Osteoblast (primary cell): ENCODE measurements around the gene STARD9. TPM values are rescaled to one million over a fixed set of nuclear protein-coding genes. Genes with fewer than 3 reads are reported as not detected.
A peak's percentile ranks its signal among the peaks of the same experiment; 100 is the strongest.

Experiments
- DNase-seq: peaks from one replicate; pipeline ENCODE4 v3.0.0; 2011; ENCODE audit warnings: low spot score, mixed read lengths; ENCODE audit not compliant: insufficient read length; ENCODE audit errors: missing footprints
- H2AFZ ChIP-seq: 2 replicates; pipeline ENCODE4 v1.6.0; 2011; ENCODE audit warnings: mild to moderate bottlenecking, low read length
- H3K27ac ChIP-seq: 2 replicates; pipeline ENCODE4 v1.5.1; 2011; ENCODE audit warnings: mild to moderate bottlenecking, low read depth, low read length, moderate library complexity
- H3K27me3 ChIP-seq: 2 replicates; pipeline ENCODE4 v1.6.0; 2012; ENCODE audit warnings: mild to moderate bottlenecking, control low read depth, inconsistent platforms, low read length, moderate library complexity; ENCODE audit not compliant: insufficient read depth
- H3K36me3 ChIP-seq: 2 replicates; pipeline ENCODE4 v1.5.1; 2011; ENCODE audit warnings: mild to moderate bottlenecking, low read length, control low read depth, moderate library complexity; ENCODE audit not compliant: insufficient read depth
- H3K4me1 ChIP-seq: 2 replicates; pipeline ENCODE4 v1.5.1; 2011; ENCODE audit warnings: mild to moderate bottlenecking, low read length, control low read depth, moderate library complexity; ENCODE audit not compliant: insufficient read depth
- H3K4me2 ChIP-seq: 2 replicates; pipeline ENCODE4 v1.6.0; 2011; ENCODE audit warnings: mild to moderate bottlenecking, low read length; ENCODE audit not compliant: insufficient read depth
- H3K4me3 ChIP-seq: fragments of 200-600 bp; sonication (generic); 3 replicates; pipeline ENCODE4 v1.5.1; 2012; ENCODE audit warnings: mild to moderate bottlenecking, low read length, inconsistent platforms; ENCODE audit not compliant: insufficient read depth
- H3K79me2 ChIP-seq: 2 replicates; pipeline ENCODE4 v1.6.0; 2012; ENCODE audit warnings: mild to moderate bottlenecking, low read length, control low read depth, inconsistent platforms; ENCODE audit not compliant: insufficient read depth
- H3K9me3 ChIP-seq: 2 replicates; pipeline ENCODE4 v1.5.1; 2011; ENCODE audit warnings: low read depth, low read length, control low read depth
- H4K20me1 ChIP-seq: 2 replicates; pipeline ENCODE4 v1.6.0; 2012; ENCODE audit warnings: mild to moderate bottlenecking, low read length, control low read depth; ENCODE audit not compliant: insufficient read depth
- total RNA-seq: library from RNA; depleted of rRNA; stranded (reverse); fragments of >200 nt; gene quantifications from 2 replicates; pipeline ENCODE4 v1.2.3, GENCODE V29; 2012
- TF ChIP-seq, protein P1 (sequence below): IDR thresholded peaks from 2 replicates; pipeline ENCODE4 v1.5.1; 2011; ENCODE audit warnings: mild to moderate bottlenecking, low read depth, low read length, moderate library complexity; ENCODE audit errors: extremely low read depth

STARD9 gene
- total RNA-seq, 1 donor = 9.4 TPM

DNA sequence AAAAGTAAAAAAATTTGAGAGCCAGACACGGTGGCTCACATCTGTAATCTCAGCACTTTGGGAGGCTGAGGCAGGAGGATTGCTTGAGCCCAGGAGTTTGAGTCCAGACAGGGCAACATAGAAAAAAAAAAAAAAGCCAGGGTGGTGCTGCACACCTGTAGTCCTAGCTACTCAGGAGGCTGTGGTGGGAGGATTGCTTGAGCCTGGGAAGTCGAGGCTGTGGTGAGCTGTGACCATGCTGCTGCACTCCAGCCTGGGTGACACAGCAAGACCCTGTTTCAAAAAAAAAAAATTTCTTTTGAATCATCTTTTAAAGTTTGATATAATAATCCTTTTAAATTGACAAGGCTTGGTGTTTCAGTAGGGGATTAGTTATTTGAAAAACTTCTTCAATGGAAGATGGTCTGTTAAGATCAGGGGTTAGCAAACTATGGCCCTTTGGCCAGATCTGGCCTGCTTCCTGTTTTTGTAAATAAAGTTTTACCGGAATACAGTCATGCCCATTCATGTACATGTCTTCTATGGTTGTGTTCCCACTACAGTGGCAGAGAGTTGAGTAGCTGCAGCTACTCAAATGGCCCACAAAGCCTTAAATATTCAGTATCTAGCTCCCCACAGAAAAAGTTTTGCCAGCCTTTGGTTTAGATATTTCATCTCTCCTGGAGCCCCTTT lies 132.6 kb downstream of the STARD9 start:
- peak overlapping the region; percentile 33 for H2AFZ ChIP-seq
- no peaks in the 10 kb centered on the region for H3K27me3 ChIP-seq
- H3K79me2 ChIP-seq = no peaks in the 10 kb centered on the region
- H3K4me2 ChIP-seq = no peak overlapping the region
- peaks cover 2% of the 10 kb centered on the region for H3K4me1 ChIP-seq
- H4K20me1 ChIP-seq = no peaks in the 10 kb centered on the region
- no peak overlapping the region for H3K4me3 ChIP-seq
- DNase-seq = no peak
- H3K9me3 ChIP-seq = no peaks in the 10 kb centered on the region
- H3K27ac ChIP-seq = no peak overlapping the region
- no peaks in the 10 kb centered on the region for H3K36me3 ChIP-seq
- TF ChIP-seq, protein P1, sequence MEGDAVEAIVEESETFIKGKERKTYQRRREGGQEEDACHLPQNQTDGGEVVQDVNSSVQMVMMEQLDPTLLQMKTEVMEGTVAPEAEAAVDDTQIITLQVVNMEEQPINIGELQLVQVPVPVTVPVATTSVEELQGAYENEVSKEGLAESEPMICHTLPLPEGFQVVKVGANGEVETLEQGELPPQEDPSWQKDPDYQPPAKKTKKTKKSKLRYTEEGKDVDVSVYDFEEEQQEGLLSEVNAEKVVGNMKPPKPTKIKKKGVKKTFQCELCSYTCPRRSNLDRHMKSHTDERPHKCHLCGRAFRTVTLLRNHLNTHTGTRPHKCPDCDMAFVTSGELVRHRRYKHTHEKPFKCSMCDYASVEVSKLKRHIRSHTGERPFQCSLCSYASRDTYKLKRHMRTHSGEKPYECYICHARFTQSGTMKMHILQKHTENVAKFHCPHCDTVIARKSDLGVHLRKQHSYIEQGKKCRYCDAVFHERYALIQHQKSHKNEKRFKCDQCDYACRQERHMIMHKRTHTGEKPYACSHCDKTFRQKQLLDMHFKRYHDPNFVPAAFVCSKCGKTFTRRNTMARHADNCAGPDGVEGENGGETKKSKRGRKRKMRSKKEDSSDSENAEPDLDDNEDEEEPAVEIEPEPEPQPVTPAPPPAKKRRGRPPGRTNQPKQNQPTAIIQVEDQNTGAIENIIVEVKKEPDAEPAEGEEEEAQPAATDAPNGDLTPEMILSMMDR = no peak

DNA sequence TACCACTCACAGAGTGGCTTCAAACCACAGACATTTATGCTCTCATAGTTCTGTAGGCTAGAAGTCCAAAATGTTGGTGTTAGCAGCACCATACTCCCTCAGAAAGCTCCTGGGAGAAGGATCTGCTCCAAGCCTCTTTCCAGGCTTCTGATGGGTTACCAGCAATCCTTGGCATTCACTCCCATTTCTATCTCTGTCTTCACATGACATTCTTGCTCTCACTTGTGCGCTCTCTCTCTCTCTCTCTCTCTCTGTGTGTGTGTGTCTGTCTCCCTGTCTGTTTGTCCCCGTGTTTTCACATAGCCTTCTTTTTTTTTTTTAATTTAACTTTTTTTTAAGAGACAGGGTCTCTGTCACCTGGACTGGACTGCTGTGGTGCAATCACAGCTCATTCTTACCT lies 135.3 kb downstream of the STARD9 start:
- Histone ChIP-seq H3K4me3 (no peak overlapping the region), H3K4me2 (no peak overlapping the region), H3K27ac (no peak overlapping the region), H4K20me1 (no peaks in the 10 kb centered on the region), H3K79me2 (no peaks in the 10 kb centered on the region), H3K9me3 (no peaks in the 10 kb centered on the region), H3K27me3 (no peaks in the 10 kb centered on the region), H2AFZ (no peak overlapping the region), H3K4me1 (no peaks in the 10 kb centered on the region), H3K36me3 (no peaks in the 10 kb centered on the region)
- TF ChIP-seq, protein P1 = no peak
- DNase-seq = no peak

- TF ChIP-seq, protein P1 = no peak
- H3K4me1 ChIP-seq = peaks cover 3% of the 10 kb centered on the region
- no peak for DNase-seq
Measured at GRCh38 chr15:42711746-42712145, 136.3 kb downstream of the STARD9 start.

GRCh38 chr15:42712584-42712983 lies 137.2 kb downstream of the STARD9 start:
- Histone ChIP-seq H3K4me2 (no peak overlapping the region), H3K27me3 (no peaks in the 10 kb centered on the region), H2AFZ (no peak overlapping the region), H4K20me1 (no peaks in the 10 kb centered on the region), H3K4me3 (no peak overlapping the region), H3K27ac (no peak overlapping the region), H3K9me3 (no peaks in the 10 kb centered on the region), H3K79me2 (no peaks in the 10 kb centered on the region), H3K36me3 (no peaks in the 10 kb centered on the region), H3K4me1 (peaks cover 4% of the 10 kb centered on the region)
- TF ChIP-seq, protein P1 = no peak
- DNase-seq = no peak

More at GRCh38 chr15:42711746-42712145, 136.3 kb downstream of the STARD9 start:
- H4K20me1 ChIP-seq = no peaks in the 10 kb centered on the region
- H3K36me3 ChIP-seq = no peaks in the 10 kb centered on the region
- no peaks in the 10 kb centered on the region for H3K79me2 ChIP-seq
- H3K4me3 ChIP-seq = no peak overlapping the region
- H3K27me3 ChIP-seq = no peaks in the 10 kb centered on the region
- H3K4me2 ChIP-seq = no peak overlapping the region
- no peak overlapping the region for H2AFZ ChIP-seq
- H3K9me3 ChIP-seq = no peaks in the 10 kb centered on the region
- no peak overlapping the region for H3K27ac ChIP-seq
